ENCODE data around the gene PRKRIP1. TPM values are rescaled to one million over a fixed set of nuclear protein-coding genes. Genes with fewer than 3 reads are reported as not detected.

PRKRIP1 gene
- total RNA-seq, 1 experiment from 2014 or later: 38.8 TPM

- Mint-ChIP-seq H3K4me1 (peaks cover 10 to 12% of the 10 kb centered on the region in 2 experiments), H3K27me3 (ENCODE audit: low read depth) (no peaks in the 10 kb centered on the region), H3K4me3 (no peak overlapping the region), H3K36me3 (ENCODE audit: insufficient read depth in 1 of 3, low read depth in 3 of 3) (peaks cover 3 to 27% (median 6%) of the 10 kb centered on the region in 3 experiments; a peak in 6 of 7 replicates), H3K27ac (no peak overlapping the region), H3K9me3 (no peaks in the 10 kb centered on the region)
- no peaks in the 10 kb centered on the region for H3K27me3 ChIP-seq (ENCODE audit: insufficient read depth, low read length)
- H4K20me1 ChIP-seq (ENCODE audit: control insufficient read depth, insufficient read depth, insufficient read length): no peaks in the 10 kb centered on the region
- H3K27ac ChIP-seq (ENCODE audit: insufficient read length, low read depth, low read length): no peak overlapping the region
- H4K5ac ChIP-seq (ENCODE audit: insufficient read length, low read depth, low read length): no peak overlapping the region
- no peak overlapping the region for H2AK5ac ChIP-seq (ENCODE audit: insufficient read length, low read length)
- H3K18ac ChIP-seq (ENCODE audit: insufficient read length, low read depth, low read length): no peak overlapping the region
- no peak overlapping the region for H3K14ac ChIP-seq (ENCODE audit: insufficient read depth, low read length)
- H3K23ac ChIP-seq (ENCODE audit: insufficient read length, low read depth, low read length): no peak overlapping the region
- no peak overlapping the region for H2BK12ac ChIP-seq (ENCODE audit: insufficient read length, low read depth, low read length)
- no peak overlapping the region for H3K4ac ChIP-seq (ENCODE audit: low read depth, low read length)
- no peak overlapping the region for H4K8ac ChIP-seq (replicated peaks; ENCODE audit: insufficient read length, low read depth, low read length)
- H3K4me2 ChIP-seq (ENCODE audit: insufficient read depth, insufficient read length, low read length): no peak overlapping the region
- no peaks in the 10 kb centered on the region; the same call in 1 of the 2 replicates for H3K4me1 ChIP-seq (ENCODE audit: insufficient read depth, low read length)
- H3K23me2 ChIP-seq (ENCODE audit: insufficient read length, low read depth, low read length, poor library complexity, severe bottlenecking): no peaks in the 10 kb centered on the region
- H2BK5ac ChIP-seq (ENCODE audit: insufficient read length, low read length): no peak overlapping the region
- no peak overlapping the region for H3T11ph ChIP-seq (ENCODE audit: low read length)
- no peak overlapping the region for H2BK20ac ChIP-seq (ENCODE audit: low read depth, low read length, poor library complexity, severe bottlenecking)
- no peak for DNase-seq
- H2BK15ac ChIP-seq (ENCODE audit: low read depth, low read length): no peak overlapping the region
- TF ChIP-seq CTCF (conservative IDR thresholded peaks at IDR 0.05): no peak
- no CpG with 5 or more reads among the region's 41 CpGs for WGBS (ENCODE audit: extremely low coverage, insufficient read length, low lambda C conversion rate)
- no peak overlapping the region for H4K91ac ChIP-seq (ENCODE audit: insufficient read length, low read depth, low read length)
- no peak overlapping the region for H3K56ac ChIP-seq (ENCODE audit: insufficient read length, low read depth, low read length)
- H2AFZ ChIP-seq (ENCODE audit: low read length): no peak overlapping the region
- no peaks in the 10 kb centered on the region for H3K79me2 ChIP-seq (ENCODE audit: insufficient read depth, low read length)
- no peaks in the 10 kb centered on the region for H3K9me3 ChIP-seq (ENCODE audit: control insufficient read depth, low read depth, low read length)
- H2BK120ac ChIP-seq (ENCODE audit: low read depth, low read length, poor library complexity, severe bottlenecking): no peak overlapping the region
- H3K79me1 ChIP-seq (ENCODE audit: insufficient read depth, low read depth, low read length, poor library complexity, severe bottlenecking): no peaks in the 10 kb centered on the region
- H3K9ac ChIP-seq (ENCODE audit: extremely low read depth, insufficient read length, low read length): no peak overlapping the region
These were observed 50.4 kb downstream of the PRKRIP1 start for GRCh38 chr7:102446387-102447156.

Data from H9 (cell line).